ENCODE measurements around the gene NAA40.

Gene NAA40

DNA sequence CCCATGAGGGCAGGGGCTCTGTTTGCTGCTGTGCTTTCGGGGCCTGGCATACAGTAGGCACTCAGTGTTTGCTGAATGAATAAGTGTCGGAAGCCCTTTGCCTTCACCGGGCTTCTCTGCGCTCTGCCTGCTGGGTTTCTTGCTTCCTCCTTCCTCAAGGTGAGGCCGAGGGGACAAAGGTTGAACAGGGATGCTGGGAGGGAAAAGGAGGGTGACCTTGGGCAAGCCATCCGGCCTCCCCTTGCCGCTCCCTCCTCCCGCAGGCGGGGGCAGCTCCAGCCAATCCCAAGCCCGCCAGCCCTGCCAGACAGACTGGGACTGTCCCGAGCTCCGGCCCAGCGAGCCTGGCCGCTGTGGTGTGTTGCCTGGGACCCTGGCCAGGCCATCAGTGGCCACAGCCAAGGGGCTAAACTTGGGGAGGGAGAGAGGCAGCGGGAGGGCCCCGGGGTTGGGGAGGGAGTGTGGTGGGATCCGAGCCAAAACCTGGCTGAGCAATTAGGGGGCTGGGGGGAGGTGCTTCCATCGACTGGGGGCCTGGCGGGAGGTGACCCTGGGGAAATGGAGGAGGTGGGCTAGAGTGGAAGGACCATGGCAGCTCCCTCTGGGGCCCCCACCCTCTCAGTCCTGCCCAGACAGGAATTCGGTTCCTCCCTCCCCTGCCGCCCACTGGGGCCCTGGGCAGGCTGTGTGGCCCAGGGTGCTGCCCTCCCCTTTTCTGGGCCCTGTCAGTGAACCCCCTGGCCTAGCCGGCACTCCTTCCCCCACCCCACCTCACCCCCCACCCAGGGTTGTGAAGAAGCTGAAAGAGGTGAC, 18.5 kb upstream of the NAA40 start:
- Histone ChIP-seq H3K36me3 (replicated peaks; ENCODE audit: insufficient read depth, low read length) (no peaks in the 10 kb centered on the region), H3K9ac (ENCODE audit: low read length) (no peak overlapping the region), H3K27ac (ENCODE audit: low read length) (no peak overlapping the region), H3K4me2 (ENCODE audit: low read depth, low read length) (no peak overlapping the region), H2AFZ (ENCODE audit: low read length) (no peak overlapping the region), H3K79me2 (ENCODE audit: low read length) (no peaks in the 10 kb centered on the region), H3K4me1 (ENCODE audit: low read length) (peaks cover 12% of the 10 kb centered on the region; the same call in 1 of the 2 replicates), H3K9me3 (replicated peaks; ENCODE audit: insufficient read depth, low read length) (no peaks in the 10 kb centered on the region), H3K9me2 (replicated peaks; ENCODE audit: insufficient read depth, low read length) (no peaks in the 10 kb centered on the region), H3K4me3 (ENCODE audit: low read length) (no peak overlapping the region), H3F3A (ENCODE audit: insufficient read depth, low read length) (no peaks in the 10 kb centered on the region), H4K20me1 (ENCODE audit: insufficient read depth, low read length) (no peaks in the 10 kb centered on the region), H3K27me3 (replicated peaks; ENCODE audit: insufficient read depth, low read length) (peaks cover 29% of the 10 kb centered on the region)
- TF ChIP-seq EZH2 (optimal IDR thresholded peaks at IDR 0.05; ENCODE audit: low read depth, low read length): no peak
- DNase-seq: no peak

DNA sequence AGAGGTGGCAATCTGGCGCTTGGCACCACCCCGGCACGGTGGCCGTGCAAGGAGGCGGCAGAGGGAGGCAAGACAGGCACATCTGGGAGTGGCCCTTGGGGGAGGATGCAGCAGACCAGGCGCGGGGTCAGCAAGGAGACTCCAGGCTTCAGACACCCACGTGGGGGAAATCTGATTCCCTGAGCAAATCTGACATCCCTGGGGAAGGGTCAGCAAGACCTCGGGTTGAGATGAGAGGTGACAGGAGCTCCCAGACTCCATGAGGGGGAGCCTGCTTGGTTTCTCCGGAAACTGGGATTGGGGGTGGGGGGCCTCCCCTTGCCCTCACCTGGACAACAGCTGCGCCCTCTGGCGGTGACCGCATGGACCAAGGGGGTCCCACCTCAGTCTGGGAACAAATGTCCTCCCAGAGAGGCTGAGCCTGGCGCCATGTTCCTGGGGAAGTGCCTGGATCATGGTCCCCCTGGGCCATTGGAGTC, 17.8 kb upstream of the NAA40 start:
- no peak overlapping the region for H2AFZ ChIP-seq (ENCODE audit: low read length)
- no peak overlapping the region for H3K4me2 ChIP-seq (ENCODE audit: low read depth, low read length)
- no peaks in the 10 kb centered on the region for H3K79me2 ChIP-seq (ENCODE audit: low read length)
- peaks cover 12% of the 10 kb centered on the region; the same call in 1 of the 2 replicates for H3K4me1 ChIP-seq (ENCODE audit: low read length)
- no peak for TF ChIP-seq EZH2 (optimal IDR thresholded peaks at IDR 0.05; ENCODE audit: low read depth, low read length)
- TF ChIP-seq, protein P1, sequence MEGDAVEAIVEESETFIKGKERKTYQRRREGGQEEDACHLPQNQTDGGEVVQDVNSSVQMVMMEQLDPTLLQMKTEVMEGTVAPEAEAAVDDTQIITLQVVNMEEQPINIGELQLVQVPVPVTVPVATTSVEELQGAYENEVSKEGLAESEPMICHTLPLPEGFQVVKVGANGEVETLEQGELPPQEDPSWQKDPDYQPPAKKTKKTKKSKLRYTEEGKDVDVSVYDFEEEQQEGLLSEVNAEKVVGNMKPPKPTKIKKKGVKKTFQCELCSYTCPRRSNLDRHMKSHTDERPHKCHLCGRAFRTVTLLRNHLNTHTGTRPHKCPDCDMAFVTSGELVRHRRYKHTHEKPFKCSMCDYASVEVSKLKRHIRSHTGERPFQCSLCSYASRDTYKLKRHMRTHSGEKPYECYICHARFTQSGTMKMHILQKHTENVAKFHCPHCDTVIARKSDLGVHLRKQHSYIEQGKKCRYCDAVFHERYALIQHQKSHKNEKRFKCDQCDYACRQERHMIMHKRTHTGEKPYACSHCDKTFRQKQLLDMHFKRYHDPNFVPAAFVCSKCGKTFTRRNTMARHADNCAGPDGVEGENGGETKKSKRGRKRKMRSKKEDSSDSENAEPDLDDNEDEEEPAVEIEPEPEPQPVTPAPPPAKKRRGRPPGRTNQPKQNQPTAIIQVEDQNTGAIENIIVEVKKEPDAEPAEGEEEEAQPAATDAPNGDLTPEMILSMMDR (IDR thresholded peaks at IDR 0.05; ENCODE audit: low read length): peak; percentile 68
- H3K27me3 ChIP-seq (replicated peaks; ENCODE audit: insufficient read depth, low read length): peaks cover 26% of the 10 kb centered on the region
- H3K36me3 ChIP-seq (replicated peaks; ENCODE audit: insufficient read depth, low read length): no peaks in the 10 kb centered on the region
- no peaks in the 10 kb centered on the region for H3F3A ChIP-seq (ENCODE audit: insufficient read depth, low read length)
- no peak overlapping the region for H3K4me3 ChIP-seq (ENCODE audit: low read length)
- H3K9me2 ChIP-seq (replicated peaks; ENCODE audit: insufficient read depth, low read length): no peaks in the 10 kb centered on the region
- no peak overlapping the region for H3K27ac ChIP-seq (ENCODE audit: low read length)
- no peak overlapping the region for H3K9ac ChIP-seq (ENCODE audit: low read length)
- no peaks in the 10 kb centered on the region for H4K20me1 ChIP-seq (ENCODE audit: insufficient read depth, low read length)
- DNase-seq: peak; percentile 14
- no peaks in the 10 kb centered on the region for H3K9me3 ChIP-seq (replicated peaks; ENCODE audit: insufficient read depth, low read length)

DNA sequence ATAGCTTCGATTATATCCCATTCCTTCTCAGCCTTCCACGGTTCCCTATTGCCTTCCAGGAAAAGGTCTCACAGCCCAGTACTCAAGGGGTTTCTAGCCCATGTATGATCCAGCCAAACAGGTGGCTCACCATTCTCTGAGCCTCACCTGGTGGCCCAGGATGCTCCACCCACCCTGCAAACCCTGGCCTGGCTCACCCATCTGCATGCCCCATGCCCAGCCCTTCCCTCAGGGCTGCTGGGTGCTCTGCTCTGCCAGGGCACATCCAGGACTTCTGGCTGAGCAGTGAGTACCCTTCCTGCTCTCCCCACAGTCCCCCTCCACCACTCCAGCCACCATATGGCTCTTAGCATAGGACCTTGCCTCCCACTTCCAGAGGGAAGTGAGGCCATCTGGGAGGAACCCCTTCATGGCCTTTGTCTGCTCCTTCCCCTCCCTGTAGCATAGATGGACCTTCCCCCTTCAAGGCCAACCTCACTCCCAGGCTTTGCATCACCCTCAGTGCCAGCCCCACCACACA, 16.1 kb upstream of the NAA40 start:
- TF ChIP-seq, protein P1 (IDR thresholded peaks at IDR 0.05; ENCODE audit: low read length): no peak
- TF ChIP-seq EZH2phosphoT487 (IDR thresholded peaks at IDR 0.05; ENCODE audit: low read length) (no peak), EZH2 (optimal IDR thresholded peaks at IDR 0.05; ENCODE audit: low read depth, low read length) (no peak)
- Histone ChIP-seq H3K36me3 (replicated peaks; ENCODE audit: insufficient read depth, low read length) (no peaks in the 10 kb centered on the region), H3K27me3 (replicated peaks; ENCODE audit: insufficient read depth, low read length) (peaks cover 24% of the 10 kb centered on the region), H3K9me2 (replicated peaks; ENCODE audit: insufficient read depth, low read length) (no peaks in the 10 kb centered on the region), H3K27ac (ENCODE audit: low read length) (no peak overlapping the region), H3K9me3 (replicated peaks; ENCODE audit: insufficient read depth, low read length) (no peaks in the 10 kb centered on the region), H3K4me2 (ENCODE audit: low read depth, low read length) (no peak overlapping the region), H3K4me3 (ENCODE audit: low read length) (no peak overlapping the region), H2AFZ (ENCODE audit: low read length) (no peak overlapping the region), H3K79me2 (ENCODE audit: low read length) (no peaks in the 10 kb centered on the region), H3F3A (ENCODE audit: insufficient read depth, low read length) (no peaks in the 10 kb centered on the region), H3K4me1 (ENCODE audit: low read length) (peaks cover 7% of the 10 kb centered on the region; the same call in 1 of the 2 replicates), H4K20me1 (ENCODE audit: insufficient read depth, low read length) (no peaks in the 10 kb centered on the region), H3K9ac (ENCODE audit: low read length) (no peak overlapping the region)
- no peak for DNase-seq

DNA sequence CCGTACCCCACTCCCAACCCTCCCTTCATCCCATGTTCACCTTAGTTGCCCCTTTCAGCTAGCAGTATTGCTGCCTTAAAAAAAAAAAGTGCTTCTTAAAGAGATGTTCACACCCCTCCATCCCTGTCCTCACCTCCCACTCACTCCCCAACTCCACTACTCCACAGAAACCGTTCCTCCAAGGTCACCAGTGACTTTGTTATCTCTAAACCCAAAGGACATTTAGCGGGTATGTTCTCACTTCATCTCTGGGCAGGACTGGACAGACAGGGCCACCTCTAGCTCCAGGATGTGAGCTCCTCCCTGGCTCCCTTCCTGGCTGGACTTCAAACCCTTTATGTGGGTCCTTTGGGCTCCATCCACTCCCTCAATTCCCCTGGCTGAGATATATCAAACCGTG, 15.5 kb upstream of the NAA40 start:
- no peaks in the 10 kb centered on the region for H4K20me1 ChIP-seq (ENCODE audit: insufficient read depth, low read length)
- H3K27me3 ChIP-seq (replicated peaks; ENCODE audit: insufficient read depth, low read length): peaks cover 29% of the 10 kb centered on the region
- H3K4me3 ChIP-seq (ENCODE audit: low read length): no peak overlapping the region
- no peak overlapping the region for H3K9ac ChIP-seq (ENCODE audit: low read length)
- no peak overlapping the region for H3K4me2 ChIP-seq (ENCODE audit: low read depth, low read length)
- no peak for DNase-seq
- H3K9me2 ChIP-seq (replicated peaks; ENCODE audit: insufficient read depth, low read length): no peaks in the 10 kb centered on the region
- no peaks in the 10 kb centered on the region for H3K36me3 ChIP-seq (replicated peaks; ENCODE audit: insufficient read depth, low read length)
- no peaks in the 10 kb centered on the region for H3F3A ChIP-seq (ENCODE audit: insufficient read depth, low read length)
- H3K27ac ChIP-seq (ENCODE audit: low read length): no peak overlapping the region
- H3K79me2 ChIP-seq (ENCODE audit: low read length): no peaks in the 10 kb centered on the region
- no peak overlapping the region for H2AFZ ChIP-seq (ENCODE audit: low read length)
- H3K9me3 ChIP-seq (replicated peaks; ENCODE audit: insufficient read depth, low read length): no peaks in the 10 kb centered on the region
- TF ChIP-seq, protein P1 (IDR thresholded peaks at IDR 0.05; ENCODE audit: low read length): no peak
- TF ChIP-seq EZH2phosphoT487 (IDR thresholded peaks at IDR 0.05; ENCODE audit: low read length) (no peak), EZH2 (optimal IDR thresholded peaks at IDR 0.05; ENCODE audit: low read depth, low read length) (no peak)
- peaks cover 7% of the 10 kb centered on the region; the same call in 1 of the 2 replicates for H3K4me1 ChIP-seq (ENCODE audit: low read length)
